Stomach (tissue), 4 donors: ENCODE data around the gene YWHAB.

ENCODE experiments used
- CTCF ChIP-seq, 7 experiments: fragments of 450-650 bp in 4 of 7; fragments of 200-600 bp in 3 of 7; sonication (generic) in 3 of 7; IDR thresholded peaks; one replicate each; pipeline ENCODE4 v1.5.1; 2016 to 2019; ENCODE audit warnings: antibody characterized with exemption in 7 of 7, control low read depth in 2 of 7, mild to moderate bottlenecking in 1 of 7
- EP300 ChIP-seq: sonication (generic); formaldehyde crosslinking; IDR thresholded peaks from one replicate; pipeline ENCODE4 v1.6.1; 2017; ENCODE audit warnings: antibody characterized with exemption
- POLR2A ChIP-seq, 4 donors: fragments of 450-650 bp; IDR thresholded peaks; one replicate each; pipeline ENCODE4 v1.6.1; 2016; ENCODE audit warnings: antibody characterized with exemption in 4 of 4, control low read depth in 2 of 4, mild to moderate bottlenecking in 1 of 4, moderate library complexity in 1 of 4
- POLR2AphosphoS5 ChIP-seq, 3 donors: sonication (generic); formaldehyde crosslinking; IDR thresholded peaks; one replicate each; pipeline ENCODE4 v1.6.1; 2016; ENCODE audit warnings: antibody characterized with exemption in 3 of 3

DNA sequence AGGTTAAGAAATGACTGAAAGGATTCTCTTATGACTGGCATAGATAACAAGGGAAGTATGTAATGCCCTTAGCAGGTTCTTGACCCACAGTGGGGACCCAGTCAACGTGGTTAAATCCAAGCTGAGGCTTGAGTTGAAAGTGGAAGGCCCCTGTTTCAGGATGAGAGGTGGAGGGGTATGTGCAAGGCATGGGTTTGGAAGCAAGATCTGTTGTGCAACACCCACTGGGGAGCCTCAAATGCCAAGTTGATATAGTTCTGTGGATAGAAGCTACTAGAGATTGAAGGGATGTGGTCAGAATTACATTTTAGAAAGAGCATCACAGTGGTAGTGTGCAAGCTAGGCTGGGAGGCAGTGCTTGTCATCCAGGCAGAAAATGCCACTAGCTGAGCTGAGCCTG is 29.4 kb downstream of the YWHAB start:
- TF ChIP-seq POLR2AphosphoS5 (IDR thresholded peaks at IDR 0.05) (no peak), CTCF (IDR thresholded peaks at IDR 0.05) (no peak), EP300 (no peak), POLR2A (IDR thresholded peaks at IDR 0.05) (no peak)
